Measurements from ENCODE around the gene SERINC5. TPM values are rescaled to one million over a fixed set of nuclear protein-coding genes. Genes with fewer than 3 reads are reported as not detected.

SERINC5 gene
- total RNA-seq, 1 donor from 2014 or later = 12.9 TPM

- DNase-seq (ENCODE audit: low read depth) = no peak
- no peaks in the 10 kb centered on the region for H3K36me3 ChIP-seq (ENCODE audit: control insufficient read depth, insufficient read depth, low read length)
- H3K4me3 ChIP-seq (ENCODE audit: low read depth, low read length) = no peak overlapping the region
- no peak for TF ChIP-seq CTCF (IDR thresholded peaks at IDR 0.05; ENCODE audit: insufficient read depth, low read length, poor library complexity, severe bottlenecking)
- H3K27me3 ChIP-seq (ENCODE audit: control insufficient read depth, insufficient read depth, low read length) = no peaks in the 10 kb centered on the region
These were observed 16.8 kb downstream of the SERINC5 start for GRCh38 chr5:80238778-80239679.

- no peak overlapping the region for H3K4me3 ChIP-seq (ENCODE audit: low read depth, low read length)
- no peak for TF ChIP-seq CTCF (IDR thresholded peaks at IDR 0.05; ENCODE audit: insufficient read depth, low read length, poor library complexity, severe bottlenecking)
These were observed 17.8 kb downstream of the SERINC5 start for GRCh38 chr5:80238097-80238496.

GRCh38 chr5:80237243-80237642 is 18.6 kb downstream of the SERINC5 start:
- no peak for TF ChIP-seq CTCF (IDR thresholded peaks at IDR 0.05; ENCODE audit: insufficient read depth, low read length, poor library complexity, severe bottlenecking)
- Histone ChIP-seq H3K4me3 (ENCODE audit: low read depth, low read length) (no peak overlapping the region), H3K36me3 (ENCODE audit: control insufficient read depth, insufficient read depth, low read length) (no peaks in the 10 kb centered on the region), H3K27me3 (ENCODE audit: control insufficient read depth, insufficient read depth, low read length) (no peaks in the 10 kb centered on the region)
- no peak for DNase-seq (ENCODE audit: low read depth)

More at GRCh38 chr5:80238097-80238496, 17.8 kb downstream of the SERINC5 start:
- DNase-seq (ENCODE audit: low read depth) = no peak
- Histone ChIP-seq H3K36me3 (ENCODE audit: control insufficient read depth, insufficient read depth, low read length) (no peaks in the 10 kb centered on the region), H3K27me3 (ENCODE audit: control insufficient read depth, insufficient read depth, low read length) (no peaks in the 10 kb centered on the region)

GRCh38 chr5:80234116-80234948 is 21.5 kb downstream of the SERINC5 start:
- no peak for TF ChIP-seq CTCF (IDR thresholded peaks at IDR 0.05; ENCODE audit: insufficient read depth, low read length, poor library complexity, severe bottlenecking)

GRCh38 chr5:80231693-80232092 is 24.2 kb downstream of the SERINC5 start:
- H3K4me3 ChIP-seq (ENCODE audit: low read depth, low read length) = no peak overlapping the region
- no peak for DNase-seq (ENCODE audit: low read depth)
- no peaks in the 10 kb centered on the region for H3K27me3 ChIP-seq (ENCODE audit: control insufficient read depth, insufficient read depth, low read length)
- H3K36me3 ChIP-seq (ENCODE audit: control insufficient read depth, insufficient read depth, low read length) = no peaks in the 10 kb centered on the region
- no peak for TF ChIP-seq CTCF (IDR thresholded peaks at IDR 0.05; ENCODE audit: insufficient read depth, low read length, poor library complexity, severe bottlenecking)

More at GRCh38 chr5:80234116-80234948, 21.5 kb downstream of the SERINC5 start:
- DNase-seq (ENCODE audit: low read depth) = no peak
- Histone ChIP-seq H3K4me3 (ENCODE audit: low read depth, low read length) (no peak overlapping the region), H3K36me3 (ENCODE audit: control insufficient read depth, insufficient read depth, low read length) (no peaks in the 10 kb centered on the region), H3K27me3 (ENCODE audit: control insufficient read depth, insufficient read depth, low read length) (no peaks in the 10 kb centered on the region)

Measured in kidney epithelial cell (primary cell).